Body of pancreas (tissue), 4 donors: ENCODE results near the gene ACKR4. TPM values are rescaled to one million over a fixed set of nuclear protein-coding genes. Genes with fewer than 3 reads are reported as not detected.

ENCODE experiments used
- ATAC-seq: fragments of 150-250 bp; one replicate; pipeline ENCODE4 v1.9.1; 2016
- DNase-seq, 4 donors: peaks; one replicate each; pipeline ENCODE4 v3.0.0-alpha.2; 2019
- H3K27ac ChIP-seq, 4 donors: fragments of 200-600 bp; sonication (generic); 1 replicate in 3 of 4; 2 replicates in 1 of 4; pipeline versions ENCODE4 v1.5.1 to v1.6.1; 2016 to 2019; ENCODE audit warnings: mild to moderate bottlenecking in 1 of 4, mixed read lengths in 1 of 4, moderate library complexity in 1 of 4
- H3K27me3 ChIP-seq, 2 donors: fragments of 200-600 bp; sonication (generic); one replicate each; pipeline ENCODE4 v1.6.0; 2016; ENCODE audit warnings: mild to moderate bottlenecking in 1 of 2
- H3K36me3 ChIP-seq, 2 donors: fragments of 200-600 bp; sonication (generic); replicated peaks in 1 of 2; 2 replicates each; pipeline ENCODE4 v1.5.1; 2016; ENCODE audit warnings: low read depth in 2 of 2; ENCODE audit not compliant: insufficient read depth in 1 of 2
- H3K4me1 ChIP-seq: fragments of 200-600 bp; sonication (generic); one replicate; pipeline ENCODE4 v1.6.0; 2016
- H3K4me3 ChIP-seq, 2 donors: fragments of 200-600 bp; sonication (generic); 1 replicate in 1 of 2; 2 replicates in 1 of 2; pipeline ENCODE4 v1.5.1; 2016 to 2019
- H3K9me3 ChIP-seq, 3 donors: fragments of 200-600 bp; sonication (generic); 1 replicate in 2 of 3; 2 replicates in 1 of 3; pipeline ENCODE4 v1.5.1; 2016
- POLR2A ChIP-seq, 3 donors: fragments of 450-650 bp; IDR thresholded peaks; one replicate each; pipeline ENCODE4 v1.6.1; 2016; ENCODE audit warnings: antibody characterized with exemption in 3 of 3, mild to moderate bottlenecking in 2 of 3
- WGBS, 2 donors: methylation state at CpG; one replicate each; pipeline ENCODE4 v1.1.5; 2017; 5-methylcytosine and 5-hydroxymethylcytosine counted together
- intact Hi-C: fragments of 100-400 bp; cut with DNase I; formaldehyde crosslinking; loops from one replicate; pipeline ENCODE4 v1.15.1; 2023
- total RNA-seq, 2 donors: library from RNA; depleted of rRNA; stranded (reverse); fragments of >200 nt; gene quantifications; one replicate each; pipeline ENCODE4 v1.1.0, GENCODE V29; 2016
- TF ChIP-seq, protein P1 (sequence below), 7 experiments: fragments of 450-650 bp in 4 of 7; fragments of 200-600 bp in 3 of 7; sonication (generic) in 3 of 7; IDR thresholded peaks; one replicate each; pipeline ENCODE4 v1.5.1; 2016 to 2019; ENCODE audit warnings: antibody characterized with exemption in 7 of 7

Gene ACKR4
- total RNA-seq, result 1 to 10 TPM; 1.3 to 2.0 TPM

DNA sequence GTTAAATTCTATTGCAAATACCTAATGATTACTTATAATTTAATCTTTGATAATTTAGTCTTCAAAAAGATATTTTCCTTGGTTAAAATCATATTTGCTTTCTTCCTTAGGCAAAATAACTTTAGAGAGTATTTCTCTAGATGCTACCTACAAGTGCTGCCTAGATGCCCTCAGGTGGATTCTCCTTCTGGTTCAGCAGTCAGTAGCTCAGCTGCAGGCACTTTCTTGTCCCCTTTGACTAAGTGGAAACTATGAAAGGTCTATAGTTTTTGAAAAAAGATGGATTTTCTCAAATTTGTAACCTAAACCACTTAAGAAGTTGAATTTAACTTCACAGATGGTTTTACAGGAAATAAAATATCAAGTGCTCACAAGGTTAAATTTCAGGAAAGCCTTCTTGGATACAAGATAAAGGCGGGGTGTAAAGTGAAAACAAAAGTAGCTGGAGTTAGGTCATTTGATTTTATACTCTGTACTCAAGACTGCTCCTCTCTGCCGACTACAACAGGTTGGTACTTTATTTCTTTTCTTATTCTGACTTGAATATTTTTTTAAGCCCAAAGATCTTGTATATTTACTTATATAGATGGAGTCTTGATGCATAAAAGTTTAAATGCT, at the start of gene ACKR4:
TSS of gene ACKR4 (plus strand) at position 455 of the 618 bp plus-strand sequence. CDS start 3,128 bp downstream, outside the sequence.
- ATAC-seq (peak; percentile 70), DNase-seq (no peak)
- no peak for TF ChIP-seq POLR2A (IDR thresholded peaks at IDR 0.05)
- TF ChIP-seq, protein P1, sequence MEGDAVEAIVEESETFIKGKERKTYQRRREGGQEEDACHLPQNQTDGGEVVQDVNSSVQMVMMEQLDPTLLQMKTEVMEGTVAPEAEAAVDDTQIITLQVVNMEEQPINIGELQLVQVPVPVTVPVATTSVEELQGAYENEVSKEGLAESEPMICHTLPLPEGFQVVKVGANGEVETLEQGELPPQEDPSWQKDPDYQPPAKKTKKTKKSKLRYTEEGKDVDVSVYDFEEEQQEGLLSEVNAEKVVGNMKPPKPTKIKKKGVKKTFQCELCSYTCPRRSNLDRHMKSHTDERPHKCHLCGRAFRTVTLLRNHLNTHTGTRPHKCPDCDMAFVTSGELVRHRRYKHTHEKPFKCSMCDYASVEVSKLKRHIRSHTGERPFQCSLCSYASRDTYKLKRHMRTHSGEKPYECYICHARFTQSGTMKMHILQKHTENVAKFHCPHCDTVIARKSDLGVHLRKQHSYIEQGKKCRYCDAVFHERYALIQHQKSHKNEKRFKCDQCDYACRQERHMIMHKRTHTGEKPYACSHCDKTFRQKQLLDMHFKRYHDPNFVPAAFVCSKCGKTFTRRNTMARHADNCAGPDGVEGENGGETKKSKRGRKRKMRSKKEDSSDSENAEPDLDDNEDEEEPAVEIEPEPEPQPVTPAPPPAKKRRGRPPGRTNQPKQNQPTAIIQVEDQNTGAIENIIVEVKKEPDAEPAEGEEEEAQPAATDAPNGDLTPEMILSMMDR (IDR thresholded peaks at IDR 0.05), result no peak
- peak within 1 kb of the TSS in 1 of 4 donors; percentile 37 for H3K27ac ChIP-seq
- H3K36me3 ChIP-seq, result no peaks in the 10 kb centered on the region
- 31 to 35% methylated on average over 2 of the region's 2 CpGs for WGBS, 2 donors
- H3K4me3 ChIP-seq, result no peak within 1 kb of the TSS
- H3K4me1 ChIP-seq, result peaks cover 9% of the 10 kb centered on the region
- H3K9me3 ChIP-seq, result no peaks in the 10 kb centered on the region
- no peaks in the 10 kb centered on the region for H3K27me3 ChIP-seq
- intact Hi-C loops, result no loop called here

DNA sequence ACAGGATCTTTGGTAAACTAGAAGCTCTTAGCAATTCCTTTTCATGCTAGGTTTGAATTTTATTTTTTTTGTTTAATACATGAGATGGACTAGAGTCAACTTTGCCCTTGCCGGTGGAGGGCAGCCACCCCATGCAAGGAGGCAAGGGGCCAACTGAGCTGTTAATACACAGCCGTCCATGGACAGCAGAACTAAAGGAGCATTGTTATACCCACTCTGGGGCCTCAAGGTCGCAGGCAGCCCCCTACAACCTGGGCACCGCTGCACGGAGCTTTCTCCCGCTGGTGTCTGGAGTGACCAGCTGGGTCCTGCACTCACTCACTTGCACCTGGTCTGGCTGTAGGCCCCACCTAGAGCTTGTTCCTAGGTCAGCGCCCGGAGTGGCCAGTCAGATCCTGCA, 47.9 kb upstream of the ACKR4 start:
- Histone ChIP-seq H3K4me3 (no peak overlapping the region), H3K27ac (peak overlapping the region; percentile 31 to 68 (median 58)), H3K9me3 (no peaks in the 10 kb centered on the region), H3K36me3 (no peaks in the 10 kb centered on the region), H3K27me3 (no peaks in the 10 kb centered on the region), H3K4me1 (peaks cover 65% of the 10 kb centered on the region)
- 44 to 49% methylated on average over 8 of the region's 8 CpGs for WGBS, 2 donors
- intact Hi-C loops, result no loop called here
- ATAC-seq (peak; percentile 75), DNase-seq (peak; percentile 48 to 64 (median 52))
- TF ChIP-seq POLR2A (IDR thresholded peaks at IDR 0.05), result no peak
- TF ChIP-seq, protein P1 (IDR thresholded peaks at IDR 0.05), result no peak

DNA sequence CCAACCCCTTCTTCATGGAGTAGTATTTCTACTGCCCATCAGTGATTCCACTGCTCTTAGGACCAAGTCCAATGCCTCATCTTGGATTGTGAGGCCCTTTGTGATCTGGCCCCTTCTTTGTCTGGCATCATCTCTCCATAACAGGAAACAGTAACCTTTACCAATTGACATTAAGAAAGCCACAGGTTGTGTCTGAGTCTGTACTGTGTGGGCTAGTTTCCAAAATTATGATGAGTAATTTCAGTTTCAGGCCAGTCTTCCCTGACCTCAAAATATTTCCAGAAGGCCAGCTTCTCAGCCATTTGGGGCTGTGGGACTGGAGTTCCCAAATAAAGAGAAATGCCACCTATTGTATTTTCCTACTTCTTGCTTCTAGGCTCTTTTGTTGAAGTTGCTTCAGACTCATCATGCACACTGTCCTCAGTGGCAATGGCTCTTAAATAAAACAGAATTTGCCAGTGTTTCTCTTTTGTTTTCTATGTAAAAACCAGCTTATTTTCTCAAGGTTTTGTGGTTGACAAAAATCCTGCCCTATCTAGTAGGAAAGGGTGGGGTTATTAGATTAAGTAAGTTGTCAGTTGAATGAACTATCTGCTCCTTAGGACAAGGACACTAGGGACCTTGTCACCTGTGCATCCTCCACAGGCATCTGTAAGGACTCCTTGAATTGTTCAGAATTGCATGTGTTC, 47.0 kb upstream of the ACKR4 start:
- ATAC-seq (no peak), DNase-seq (no peak)
- peak overlapping the region; percentile 31 to 68 (median 58) for H3K27ac ChIP-seq
- no peaks in the 10 kb centered on the region for H3K27me3 ChIP-seq
- H3K4me3 ChIP-seq, result no peak overlapping the region
- peaks cover 73% of the 10 kb centered on the region for H3K4me1 ChIP-seq
- no peaks in the 10 kb centered on the region for H3K9me3 ChIP-seq
- no peak for TF ChIP-seq POLR2A (IDR thresholded peaks at IDR 0.05)
- TF ChIP-seq, protein P1 (IDR thresholded peaks at IDR 0.05), result no peak
- intact Hi-C loops, result no loop called here
- no peaks in the 10 kb centered on the region for H3K36me3 ChIP-seq

DNA sequence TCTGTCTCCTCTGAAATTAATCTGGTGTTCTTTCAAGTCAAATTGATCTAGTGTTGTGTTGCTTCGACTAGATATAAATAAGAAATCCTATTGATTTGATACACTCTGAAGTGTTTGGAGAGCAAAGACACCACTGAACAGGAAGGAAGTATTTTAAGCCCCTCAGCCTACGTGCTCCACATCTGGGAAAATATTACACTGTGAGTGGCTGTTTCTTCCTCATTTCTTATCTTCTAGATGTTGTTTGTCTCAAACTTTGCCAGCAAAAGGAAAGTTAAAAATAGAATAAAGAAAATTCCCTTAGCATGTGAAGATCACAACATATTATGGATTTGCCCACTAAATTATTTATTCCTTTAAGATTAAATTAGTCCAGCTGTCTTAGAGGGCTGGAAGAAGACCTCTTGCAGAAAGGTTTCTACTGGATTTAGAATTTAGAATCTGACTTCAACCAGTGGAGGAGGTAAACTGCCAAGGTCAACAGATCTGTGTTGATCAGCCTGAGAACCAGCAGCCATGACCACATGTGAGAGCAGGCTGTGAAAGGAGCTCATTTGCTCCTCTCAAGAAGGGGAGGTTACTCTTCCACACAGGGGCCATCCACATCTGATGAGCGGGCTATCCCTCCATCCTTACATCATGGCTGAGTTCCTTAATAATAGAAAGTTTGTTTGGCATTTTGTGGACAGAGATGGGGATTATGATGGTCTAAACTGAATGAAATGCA, 46.3 kb upstream of the ACKR4 start:
- intact Hi-C loops, result no loop called here
- Histone ChIP-seq H3K4me1 (peaks cover 80% of the 10 kb centered on the region), H3K27me3 (no peaks in the 10 kb centered on the region), H3K27ac (peak overlapping the region; percentile 18 to 68 (median 58)), H3K36me3 (no peaks in the 10 kb centered on the region), H3K9me3 (no peaks in the 10 kb centered on the region), H3K4me3 (no peak overlapping the region)
- DNase-seq (peak in 3 of 4 donors; percentile 38 to 66 (median 53)), ATAC-seq (peak; percentile 31)
- WGBS, 2 donors, result 26 to 36% methylated on average over 3 of the region's 3 CpGs
- TF ChIP-seq POLR2A (IDR thresholded peaks at IDR 0.05), result no peak
- TF ChIP-seq, protein P1 (IDR thresholded peaks at IDR 0.05), result no peak
